ENCODE measurements around the gene FAM50B. TPM values are rescaled to one million over a fixed set of nuclear protein-coding genes. Genes with fewer than 3 reads are reported as not detected.
"Not testable (repeated sequence)": the region's sequence is repeated elsewhere in the genome, so short reads cannot be mapped to it uniquely, and the experiment has no call there.

FAM50B gene
- total RNA-seq, 1 experiment from 2014 or later = 0.58 TPM

DNA sequence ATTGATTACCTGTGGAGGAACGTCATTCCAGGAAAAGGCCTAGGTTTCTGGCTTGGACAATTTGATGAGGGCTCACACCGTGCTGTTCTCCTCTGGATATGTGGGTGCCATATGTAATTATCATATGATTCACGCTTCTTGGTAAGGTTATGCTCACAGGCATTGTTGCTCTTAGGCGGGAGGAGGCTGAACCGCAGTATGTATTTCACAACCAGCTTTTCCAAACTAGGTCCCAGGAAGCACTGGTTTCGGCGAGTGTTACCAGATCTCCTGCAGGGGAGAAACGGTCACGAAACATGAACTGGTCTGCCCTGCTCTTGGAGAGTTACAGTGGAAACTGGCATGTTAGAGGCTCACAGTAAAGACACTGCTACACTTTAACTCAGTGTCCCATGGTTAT lies 793 bp upstream of the FAM50B start:
- DNase-seq (ENCODE audit: low read depth in 1 of 2, low spot score in 2 of 2) = no peak

DNA sequence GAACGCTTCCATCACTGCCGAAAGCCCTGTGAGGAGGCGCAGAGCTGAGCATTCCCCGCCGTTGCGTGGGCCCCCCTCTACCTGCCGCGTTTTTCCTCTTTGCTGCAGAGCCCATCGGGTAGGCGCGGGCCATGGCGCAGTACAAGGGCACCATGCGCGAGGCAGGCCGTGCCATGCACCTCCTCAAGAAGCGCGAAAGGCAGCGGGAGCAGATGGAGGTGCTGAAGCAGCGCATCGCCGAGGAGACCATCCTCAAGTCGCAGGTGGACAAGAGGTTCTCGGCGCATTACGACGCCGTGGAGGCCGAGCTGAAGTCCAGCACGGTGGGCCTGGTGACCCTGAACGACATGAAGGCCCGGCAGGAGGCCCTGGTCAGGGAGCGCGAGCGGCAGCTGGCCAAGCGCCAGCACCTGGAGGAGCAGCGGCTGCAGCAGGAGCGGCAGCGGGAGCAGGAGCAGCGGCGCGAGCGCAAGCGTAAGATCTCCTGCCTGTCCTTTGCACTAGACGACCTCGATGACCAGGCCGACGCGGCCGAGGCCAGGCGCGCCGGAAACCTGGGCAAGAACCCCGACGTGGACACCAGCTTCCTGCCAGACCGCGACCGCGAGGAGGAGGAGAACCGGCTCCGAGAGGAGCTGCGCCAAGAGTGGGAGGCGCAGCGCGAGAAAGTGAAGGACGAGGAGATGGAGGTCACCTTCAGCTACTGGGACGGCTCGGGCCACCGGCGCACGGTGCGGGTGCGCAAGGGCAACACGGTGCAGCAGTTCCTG lies 693 bp downstream of the FAM50B start:
- no peak overlapping the region; the same call in 1 of the 2 replicates for H3K4me3 ChIP-seq
- H3K36me3 ChIP-seq = no peaks in the 10 kb centered on the region; the same call in 1 of the 2 replicates
- H3K9me3 ChIP-seq (replicated peaks) = peaks cover 16% of the 10 kb centered on the region; the same call in 1 of the 2 replicates
- no peak for DNase-seq (ENCODE audit: low read depth in 1 of 2, low spot score in 2 of 2)
- H3K27ac ChIP-seq = no peak overlapping the region
- peaks cover 26% of the 10 kb centered on the region for H3K4me1 ChIP-seq (replicated peaks)
- H3K27me3 ChIP-seq (replicated peaks) = no peaks in the 10 kb centered on the region

More for the DNA sequence above, 793 bp upstream of the FAM50B start:
- Histone ChIP-seq H3K36me3 (no peaks in the 10 kb centered on the region; the same call in 1 of the 2 replicates), H3K4me1 (replicated peaks) (peaks cover 39% of the 10 kb centered on the region), H3K4me3 (no peak overlapping the region), H3K9me3 (replicated peaks) (peaks cover 16% of the 10 kb centered on the region; the same call in 1 of the 2 replicates), H3K27me3 (replicated peaks) (no peaks in the 10 kb centered on the region), H3K27ac (0 out of 2 replicates have a peak overlapping the region, but pooled peaks have one; percentile 28)

DNA sequence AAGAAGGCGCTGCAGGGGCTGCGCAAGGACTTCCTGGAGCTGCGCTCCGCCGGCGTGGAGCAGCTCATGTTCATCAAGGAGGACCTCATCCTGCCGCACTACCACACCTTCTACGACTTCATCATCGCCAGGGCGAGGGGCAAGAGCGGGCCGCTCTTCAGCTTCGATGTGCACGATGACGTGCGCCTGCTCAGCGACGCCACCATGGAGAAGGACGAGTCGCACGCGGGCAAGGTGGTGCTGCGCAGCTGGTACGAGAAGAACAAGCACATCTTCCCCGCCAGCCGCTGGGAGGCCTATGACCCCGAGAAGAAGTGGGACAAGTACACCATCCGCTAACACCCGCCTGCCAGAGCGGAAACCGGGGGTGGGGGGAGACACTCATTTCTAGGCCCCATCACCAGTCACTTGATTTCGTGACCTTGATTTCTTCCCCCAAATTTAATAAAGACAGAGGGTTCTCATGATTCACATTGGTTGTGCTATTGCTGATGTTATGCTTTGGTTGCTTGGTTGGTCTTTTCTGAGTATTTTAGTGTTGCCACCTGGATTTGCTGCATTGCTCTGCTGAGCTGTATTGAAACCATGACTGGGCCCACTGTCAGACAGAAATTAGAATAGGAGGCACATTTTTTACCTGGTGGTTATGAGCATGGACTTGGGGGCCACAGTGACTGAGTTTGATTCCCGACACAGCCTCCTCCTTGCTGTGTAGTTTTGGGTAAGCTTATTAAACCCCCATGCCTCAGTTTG lies 1.5 kb downstream of the FAM50B start:
- no peaks in the 10 kb centered on the region for H3K27me3 ChIP-seq (replicated peaks)
- H3K9me3 ChIP-seq (replicated peaks) = peaks cover 16% of the 10 kb centered on the region; the same call in 1 of the 2 replicates
- no peak overlapping the region for H3K27ac ChIP-seq
- no peaks in the 10 kb centered on the region; the same call in 1 of the 2 replicates for H3K36me3 ChIP-seq
- no peak for DNase-seq (ENCODE audit: low read depth in 1 of 2, low spot score in 2 of 2)
- no peak overlapping the region for H3K4me3 ChIP-seq
- peaks cover 24% of the 10 kb centered on the region for H3K4me1 ChIP-seq (replicated peaks)

DNA sequence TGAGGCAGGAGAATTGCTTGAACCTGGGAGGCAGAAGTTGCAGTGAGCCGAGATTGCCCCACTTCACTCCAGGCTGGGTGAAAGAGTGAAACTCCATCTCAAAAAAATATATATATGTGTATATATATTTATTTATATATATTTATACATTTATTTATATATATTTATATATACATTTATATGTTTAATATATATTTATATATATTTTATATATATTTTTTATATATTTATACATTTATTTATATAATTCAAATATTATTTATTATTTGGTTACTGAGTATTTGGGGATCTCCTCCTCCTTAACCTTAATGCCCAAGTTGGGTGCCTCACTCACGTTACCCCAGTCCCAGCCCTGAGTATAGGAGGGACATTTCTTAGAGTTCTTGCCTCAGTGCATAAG lies 2.7 kb downstream of the FAM50B start:
- H3K4me3 ChIP-seq = no peak overlapping the region
- H3K27ac ChIP-seq = no peak overlapping the region
- no peaks in the 10 kb centered on the region for H3K27me3 ChIP-seq (replicated peaks)
- H3K9me3 ChIP-seq (replicated peaks) = peaks cover 16% of the 10 kb centered on the region; the same call in 1 of the 2 replicates
- no peak for DNase-seq (ENCODE audit: low read depth in 1 of 2, low spot score in 2 of 2)
- H3K36me3 ChIP-seq = no peaks in the 10 kb centered on the region; the same call in 1 of the 2 replicates
- H3K4me1 ChIP-seq (replicated peaks) = peaks cover 24% of the 10 kb centered on the region

DNA sequence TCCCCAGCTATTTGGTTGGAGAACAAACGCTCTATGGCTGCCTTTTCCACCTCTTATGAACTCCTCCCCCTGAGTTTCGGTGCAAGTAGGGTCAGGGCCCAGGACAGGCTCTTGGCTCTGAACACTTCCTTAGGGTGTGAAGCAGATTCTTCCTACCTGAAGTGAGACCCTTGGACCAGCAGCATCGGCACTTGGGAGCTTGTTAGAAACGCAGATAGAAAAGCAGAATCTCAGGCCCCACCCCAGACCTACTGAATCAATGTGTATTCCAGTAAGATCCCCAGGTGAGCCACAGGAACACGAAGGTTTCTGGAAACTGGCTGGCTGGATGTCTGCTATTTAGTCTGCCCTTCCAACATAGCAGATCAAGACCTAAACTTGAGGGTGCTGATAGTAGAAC lies 3.2 kb downstream of the FAM50B start:
- no peaks in the 10 kb centered on the region; the same call in 1 of the 2 replicates for H3K36me3 ChIP-seq
- H3K27ac ChIP-seq = no peak overlapping the region
- no peaks in the 10 kb centered on the region for H3K27me3 ChIP-seq (replicated peaks)
- H3K4me3 ChIP-seq = no peak overlapping the region
- DNase-seq (ENCODE audit: low read depth in 1 of 2, low spot score in 2 of 2) = no peak
- H3K4me1 ChIP-seq (replicated peaks) = peaks cover 21% of the 10 kb centered on the region
- H3K9me3 ChIP-seq (replicated peaks) = peaks cover 16% of the 10 kb centered on the region; the same call in 1 of the 2 replicates

DNA sequence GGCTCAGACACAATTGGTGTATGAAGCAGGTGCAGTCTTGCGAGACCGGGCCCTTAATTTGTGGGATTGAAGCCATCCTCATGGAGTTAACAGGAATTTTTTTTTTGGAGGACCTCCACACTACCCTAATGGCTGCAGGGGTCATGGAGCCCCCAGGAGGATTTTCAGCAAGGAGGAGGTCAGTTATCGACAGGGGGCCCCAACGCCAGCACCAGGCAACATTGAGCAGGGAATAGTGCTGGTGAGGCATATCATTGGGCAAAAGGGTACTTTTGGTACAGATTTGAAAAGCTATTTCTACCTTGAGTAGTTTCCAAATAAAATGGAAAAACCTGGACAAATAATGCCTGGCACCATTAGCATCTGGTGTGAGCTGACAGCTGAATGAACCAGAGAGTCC lies 6.7 kb downstream of the FAM50B start:
- no peak overlapping the region for H3K4me3 ChIP-seq
- H3K27me3 ChIP-seq (replicated peaks) = no peaks in the 10 kb centered on the region
- H3K9me3 ChIP-seq (replicated peaks) = no peaks in the 10 kb centered on the region
- H3K27ac ChIP-seq = no peak overlapping the region
- no peaks in the 10 kb centered on the region for H3K4me1 ChIP-seq (replicated peaks)
- no peak for DNase-seq (ENCODE audit: low read depth in 1 of 2, low spot score in 2 of 2)
- no peaks in the 10 kb centered on the region for H3K36me3 ChIP-seq

DNA sequence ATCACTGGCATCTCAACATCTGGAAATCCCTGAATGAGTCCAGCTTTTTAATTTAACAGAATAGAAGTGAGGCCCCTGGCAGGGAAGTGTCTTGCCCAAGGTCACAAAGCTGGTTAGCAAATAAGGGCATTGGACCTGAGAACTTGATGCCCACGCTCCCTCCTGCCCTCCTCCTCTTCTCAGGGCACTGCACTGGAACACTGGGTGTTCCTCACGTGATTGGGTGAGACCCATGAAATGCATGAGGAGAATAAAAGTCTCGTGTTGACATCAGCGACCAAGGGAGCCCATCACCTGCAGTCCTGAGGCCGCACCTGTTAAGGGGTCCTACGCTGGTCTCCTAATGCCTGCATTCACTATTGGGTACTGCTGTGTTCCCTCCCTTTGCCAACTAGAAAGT lies 7.4 kb downstream of the FAM50B start:
- H3K27me3 ChIP-seq (replicated peaks) = no peaks in the 10 kb centered on the region
- no peak overlapping the region for H3K4me3 ChIP-seq
- H3K36me3 ChIP-seq = no peaks in the 10 kb centered on the region; the same call in 1 of the 2 replicates
- no peak for DNase-seq (ENCODE audit: low read depth in 1 of 2, low spot score in 2 of 2)
- no peak overlapping the region for H3K27ac ChIP-seq
- H3K4me1 ChIP-seq (replicated peaks) = no peaks in the 10 kb centered on the region
- H3K9me3 ChIP-seq (replicated peaks) = no peaks in the 10 kb centered on the region

DNA sequence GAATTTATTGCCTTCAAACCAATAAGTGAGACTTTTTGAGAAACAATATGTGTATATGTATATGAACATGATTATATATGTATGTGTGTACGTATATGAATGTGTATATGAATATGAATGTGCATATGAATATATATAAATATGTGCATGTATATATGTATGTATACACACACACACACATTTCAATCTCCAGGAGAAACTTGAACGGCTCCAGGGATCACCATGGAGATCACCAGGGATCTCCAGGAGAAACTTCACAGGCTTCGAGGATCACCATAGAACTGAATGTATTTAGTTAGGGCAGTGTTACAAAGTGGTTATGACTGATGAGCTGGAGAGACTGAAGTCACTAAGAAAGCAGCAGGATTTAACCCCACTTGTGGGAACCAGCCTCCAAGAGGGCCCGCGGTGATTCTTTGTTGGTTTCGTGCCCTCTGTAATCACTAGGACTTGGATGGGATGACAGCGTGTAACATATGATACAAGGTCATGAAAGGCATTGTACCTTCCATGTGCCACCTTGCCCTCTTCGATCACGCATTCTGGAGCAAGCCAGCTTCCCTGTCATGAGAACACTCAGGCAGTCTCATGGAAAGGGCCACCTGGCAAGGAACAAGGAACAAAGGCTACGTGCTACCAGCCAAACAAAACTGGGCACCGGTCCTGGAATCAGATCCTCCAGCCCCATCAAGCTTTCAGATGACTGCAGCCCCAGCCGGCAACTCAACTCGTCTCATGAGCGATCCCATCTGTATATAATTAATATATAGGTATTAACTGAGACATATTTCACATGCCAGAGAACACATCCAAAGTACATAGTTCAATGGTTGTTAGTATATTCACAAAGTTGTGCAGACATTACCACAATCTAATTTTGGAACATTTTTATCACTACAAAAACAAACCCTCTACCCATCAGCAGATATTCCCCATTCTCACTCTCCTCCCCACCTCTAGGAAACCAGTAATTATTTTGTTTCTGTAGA lies 8.6 kb downstream of the FAM50B start:
- Histone ChIP-seq H3K27ac (no peak overlapping the region), H3K4me1 (replicated peaks) (no peaks in the 10 kb centered on the region), H3K27me3 (replicated peaks) (no peaks in the 10 kb centered on the region), H3K4me3 (no peak overlapping the region), H3K36me3 (no peaks in the 10 kb centered on the region; the same call in 1 of the 2 replicates), H3K9me3 (replicated peaks) (no peaks in the 10 kb centered on the region)
- no peak for DNase-seq (ENCODE audit: low read depth in 1 of 2, low spot score in 2 of 2)

DNA sequence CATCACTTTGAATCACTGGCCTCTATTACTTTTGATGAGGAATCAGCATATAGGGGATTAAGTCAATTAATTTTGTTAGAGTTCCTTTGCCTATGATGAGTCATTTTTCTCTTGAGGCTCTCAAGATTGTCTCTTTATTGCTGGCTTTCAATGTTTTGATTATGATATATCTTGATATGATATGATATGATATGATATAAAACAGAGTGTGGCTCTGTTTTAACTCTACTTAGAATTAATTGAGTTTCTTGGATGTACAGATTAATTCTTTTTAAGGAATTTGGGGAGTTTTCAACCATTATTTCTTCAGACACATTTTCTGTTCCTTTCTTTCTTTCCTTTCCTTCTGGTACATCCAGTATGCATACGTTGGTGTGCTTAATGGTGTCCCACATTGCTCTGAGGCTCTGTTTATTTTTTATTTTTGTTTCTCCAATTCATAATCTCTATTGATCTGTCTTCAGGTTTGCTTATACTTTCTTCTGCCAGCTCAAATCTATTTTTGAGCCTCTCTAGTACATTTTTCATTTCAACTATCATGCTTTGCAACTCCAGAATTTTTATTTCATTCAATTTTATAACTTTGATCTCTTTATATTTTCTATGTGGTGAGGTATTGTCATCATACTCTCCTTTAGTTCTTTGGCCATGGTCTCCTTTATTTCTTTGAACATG lies 10.8 kb downstream of the FAM50B start:
- Histone ChIP-seq H3K9me3 (replicated peaks) (no peaks in the 10 kb centered on the region), H3K36me3 (no peaks in the 10 kb centered on the region; the same call in 1 of the 2 replicates), H3K27me3 (replicated peaks) (no peaks in the 10 kb centered on the region), H3K27ac (no peak overlapping the region), H3K4me1 (replicated peaks) (no peaks in the 10 kb centered on the region), H3K4me3 (no peak overlapping the region)
- DNase-seq (ENCODE audit: low read depth in 1 of 2, low spot score in 2 of 2) = no peak

DNA sequence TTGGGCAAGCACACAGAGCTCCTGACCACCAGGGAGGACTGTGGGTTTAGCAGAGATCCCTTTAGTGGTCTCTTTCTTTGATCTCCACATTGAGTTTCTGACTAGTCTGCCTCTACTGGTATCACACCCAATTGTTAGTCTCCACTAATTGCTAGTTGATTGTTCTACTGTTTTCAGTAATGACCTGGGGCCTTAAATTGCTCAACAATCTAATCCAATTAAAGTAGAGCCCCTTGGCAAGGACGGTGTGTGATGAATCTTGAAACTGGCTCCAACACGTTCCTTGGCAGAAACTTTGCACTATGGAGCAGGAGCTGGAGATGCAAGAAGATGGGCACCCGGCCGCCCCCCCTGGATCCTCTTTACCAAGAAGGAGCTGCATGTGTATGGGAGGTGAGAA lies 12.3 kb downstream of the FAM50B start:
- Histone ChIP-seq H3K27me3 (replicated peaks) (no peaks in the 10 kb centered on the region), H3K4me1 (replicated peaks) (no peaks in the 10 kb centered on the region), H3K4me3 (no peak overlapping the region), H3K9me3 (replicated peaks) (no peaks in the 10 kb centered on the region), H3K27ac (no peak overlapping the region), H3K36me3 (no peaks in the 10 kb centered on the region; the same call in 1 of the 2 replicates)
- no peak for DNase-seq (ENCODE audit: low read depth in 1 of 2, low spot score in 2 of 2)

DNA sequence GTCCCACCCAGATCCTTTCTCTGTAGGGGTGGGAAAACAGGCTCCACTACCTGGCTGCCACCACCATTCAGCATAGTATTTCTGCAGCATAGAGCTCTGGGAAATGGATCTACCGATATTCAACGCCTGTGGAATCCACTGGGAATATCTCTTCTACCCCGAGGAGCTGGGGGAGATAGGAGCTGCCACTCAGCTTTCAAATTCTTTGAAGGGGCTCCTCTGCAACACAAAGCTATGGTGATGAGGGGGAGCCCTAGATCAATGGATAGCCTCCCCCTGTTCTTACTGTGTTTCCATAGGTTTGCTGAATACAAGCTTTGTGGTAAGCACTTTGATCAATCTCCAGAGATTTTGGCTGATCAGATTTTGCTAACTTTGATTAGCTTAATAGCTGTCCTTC lies 12.9 kb downstream of the FAM50B start:
- H3K27me3 ChIP-seq (replicated peaks) = no peaks in the 10 kb centered on the region
- H3K36me3 ChIP-seq = no peaks in the 10 kb centered on the region; the same call in 1 of the 2 replicates
- no peak for DNase-seq (ENCODE audit: low read depth in 1 of 2, low spot score in 2 of 2)
- H3K4me1 ChIP-seq (replicated peaks) = no peaks in the 10 kb centered on the region
- no peaks in the 10 kb centered on the region for H3K9me3 ChIP-seq (replicated peaks)
- H3K27ac ChIP-seq = no peak overlapping the region
- no peak overlapping the region for H3K4me3 ChIP-seq

DNA sequence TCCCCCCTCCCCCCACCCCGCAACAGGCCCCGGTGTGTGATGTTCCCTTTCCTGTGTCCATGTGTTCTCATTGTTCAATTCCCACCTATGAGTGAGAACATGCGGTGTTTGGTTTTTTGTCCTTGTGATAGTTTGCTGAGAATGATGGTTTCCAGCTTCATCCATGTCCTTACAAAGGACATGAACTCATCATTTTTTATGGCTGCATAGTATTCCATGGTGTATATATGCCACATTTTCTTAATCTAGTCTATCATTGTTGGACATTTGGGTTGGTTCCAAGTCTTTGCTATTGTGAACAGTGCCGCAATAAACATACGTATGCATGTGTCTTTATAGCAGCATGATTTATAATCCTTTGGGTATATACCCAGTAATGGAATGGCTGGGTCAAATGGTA lies 14.1 kb downstream of the FAM50B start:
- H3K9me3 ChIP-seq (replicated peaks); H3K27me3 ChIP-seq (replicated peaks); DNase-seq (ENCODE audit: low read depth in 1 of 2, low spot score in 2 of 2); H3K4me1 ChIP-seq (replicated peaks); H3K36me3 ChIP-seq; H3K4me3 ChIP-seq; H3K27ac ChIP-seq: not testable (repeated sequence)

DNA sequence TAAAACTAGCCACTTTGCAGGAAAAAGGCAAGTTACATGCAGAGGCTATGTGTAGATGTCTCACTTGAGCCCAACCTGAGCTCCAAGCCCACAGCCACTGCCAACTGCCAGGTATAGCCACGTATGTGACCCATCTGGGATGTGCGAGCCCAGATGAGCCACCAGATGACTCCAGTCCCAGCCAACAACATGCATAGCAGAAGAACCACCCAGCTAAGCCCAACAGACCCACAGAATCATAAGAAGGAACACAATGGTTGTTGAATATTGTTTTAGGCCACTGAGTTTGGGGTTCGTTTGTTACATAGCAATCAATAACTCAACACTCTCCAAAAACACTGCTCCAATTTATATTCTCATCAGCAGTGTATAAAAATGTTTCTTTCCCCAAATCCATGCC lies 16.3 kb downstream of the FAM50B start:
- Histone ChIP-seq H3K36me3 (no peaks in the 10 kb centered on the region; the same call in 1 of the 2 replicates), H3K4me3 (no peak overlapping the region), H3K9me3 (replicated peaks) (no peaks in the 10 kb centered on the region), H3K27me3 (replicated peaks) (no peaks in the 10 kb centered on the region), H3K4me1 (replicated peaks) (no peaks in the 10 kb centered on the region), H3K27ac (no peak overlapping the region)
- DNase-seq (ENCODE audit: low read depth in 1 of 2, low spot score in 2 of 2) = no peak
